GM12801 (cell line): ENCODE results near the gene OGDHL.

ENCODE experiments used
- CTCF ChIP-seq: IDR thresholded peaks from one replicate; pipeline ENCODE4 v1.5.1; 2011; ENCODE audit warnings: control low read depth; ENCODE audit not compliant: insufficient read length; ENCODE audit errors: extremely low read depth

Gene OGDHL

GRCh38 chr10:49752584-49752983 is 9.5 kb downstream of the OGDHL start:
- no peak for TF ChIP-seq CTCF

- TF ChIP-seq CTCF: no peak
These were observed 10.2 kb downstream of the OGDHL start for GRCh38 chr10:49751636-49752510.

GRCh38 chr10:49751216-49751615 is 10.9 kb downstream of the OGDHL start:
- no peak for TF ChIP-seq CTCF

GRCh38 chr10:49750546-49750945 is 11.6 kb downstream of the OGDHL start:
- TF ChIP-seq CTCF: no peak

- no peak for TF ChIP-seq CTCF
These were observed 12.3 kb downstream of the OGDHL start for GRCh38 chr10:49749556-49750491.

GRCh38 chr10:49749144-49749543 is 13.0 kb downstream of the OGDHL start:
- no peak for TF ChIP-seq CTCF

- no peak for TF ChIP-seq CTCF
These were observed 14.1 kb downstream of the OGDHL start for GRCh38 chr10:49748006-49748405.
